LHCN-M2 (cell line): ENCODE data around the gene CCDC169. TPM values are rescaled to one million over a fixed set of nuclear protein-coding genes. Genes with fewer than 3 reads are reported as not detected.
"Not testable (repeated sequence)": the region's sequence is repeated elsewhere in the genome, so short reads cannot be mapped to it uniquely, and the experiment has no call there.

Experiments
- DNase-seq: peaks from one replicate; pipeline ENCODE4 v3.0.0-alpha.2; 2012; ENCODE audit warnings: low read depth
- total RNA-seq: library from RNA; depleted of rRNA; stranded (reverse); fragments of >200 nt; gene quantifications from 2 replicates; pipeline ENCODE4 v1.2.3, GENCODE V29; 2014

CCDC169 gene
- total RNA-seq, 1 experiment from 2014 or later: 6.5 TPM

- DNase-seq: not testable (repeated sequence)
Measured at GRCh38 chr13:36319793-36320192, 22.2 kb upstream of the CCDC169 start.

- no peak for DNase-seq
Measured at GRCh38 chr13:36313047-36313969, 15.7 kb upstream of the CCDC169 start.

- peak; percentile 19 for DNase-seq
Measured at GRCh38 chr13:36310417-36311108, 12.9 kb upstream of the CCDC169 start.

GRCh38 chr13:36302289-36302688 lies 4.7 kb upstream of the CCDC169 start:
- no peak for DNase-seq

- DNase-seq: not testable (repeated sequence)
Measured at GRCh38 chr13:36299469-36299868, 1.9 kb upstream of the CCDC169 start.

GRCh38 chr13:36298535-36299068 lies 988 bp upstream of the CCDC169 start:
- peak; percentile 31 for DNase-seq

GRCh38 chr13:36294096-36294495 lies 3.5 kb downstream of the CCDC169 start:
- DNase-seq: no peak

GRCh38 chr13:36293497-36293896 lies 4.1 kb downstream of the CCDC169 start:
- DNase-seq: no peak

- peak; percentile 33 for DNase-seq
Measured at GRCh38 chr13:36288794-36289391, 8.7 kb downstream of the CCDC169 start.

- no peak for DNase-seq
Measured at GRCh38 chr13:36286006-36286405, 11.6 kb downstream of the CCDC169 start.

- peak; percentile 43 for DNase-seq
Measured at GRCh38 chr13:36282821-36283432, 14.7 kb downstream of the CCDC169 start.

GRCh38 chr13:36275190-36276002 lies 22.2 kb downstream of the CCDC169 start:
- peak; percentile 68 for DNase-seq

- DNase-seq: no peak
Measured at GRCh38 chr13:36273431-36273830, 24.2 kb downstream of the CCDC169 start.

GRCh38 chr13:36261976-36262375 lies 35.6 kb downstream of the CCDC169 start:
- DNase-seq: peak; percentile 74

- no peak for DNase-seq
Measured at GRCh38 chr13:36261011-36261410, 36.6 kb downstream of the CCDC169 start.

GRCh38 chr13:36259361-36260137 lies 38.1 kb downstream of the CCDC169 start:
- DNase-seq: no peak

GRCh38 chr13:36258831-36259230 lies 38.8 kb downstream of the CCDC169 start:
- DNase-seq: no peak

- peak; percentile 40 for DNase-seq
Measured at GRCh38 chr13:36251526-36251925, 46.1 kb downstream of the CCDC169 start.

GRCh38 chr13:36251017-36251416 lies 46.6 kb downstream of the CCDC169 start:
- DNase-seq: no peak

GRCh38 chr13:36248700-36249099 lies 48.9 kb downstream of the CCDC169 start:
- DNase-seq: no peak
